ENCODE measurements around the gene PRR5L.

- TF ChIP-seq POLR2AphosphoS5 (IDR thresholded peaks at IDR 0.05; ENCODE audit: low read depth, low read length) (no peak), POLR2A (IDR thresholded peaks at IDR 0.05; ENCODE audit: low read depth, low read length) (no peak), TAF1 (IDR thresholded peaks at IDR 0.05; ENCODE audit: borderline replicate concordance, low read depth, low read length) (no peak)
These were observed 83.6 kb downstream of the PRR5L start for GRCh38 chr11:36379653-36380052.
